HG02588 (cell line): ENCODE results near the gene PCDH9.

Experiments
- ATAC-seq: cut with Tn5 transposase; IDR thresholded peaks from one replicate; pipeline ENCODE4 v1.9.1; 2021; ENCODE audit warnings: mild to moderate bottlenecking, moderate library complexity; ENCODE audit not compliant: unreplicated experiment

Gene PCDH9

DNA sequence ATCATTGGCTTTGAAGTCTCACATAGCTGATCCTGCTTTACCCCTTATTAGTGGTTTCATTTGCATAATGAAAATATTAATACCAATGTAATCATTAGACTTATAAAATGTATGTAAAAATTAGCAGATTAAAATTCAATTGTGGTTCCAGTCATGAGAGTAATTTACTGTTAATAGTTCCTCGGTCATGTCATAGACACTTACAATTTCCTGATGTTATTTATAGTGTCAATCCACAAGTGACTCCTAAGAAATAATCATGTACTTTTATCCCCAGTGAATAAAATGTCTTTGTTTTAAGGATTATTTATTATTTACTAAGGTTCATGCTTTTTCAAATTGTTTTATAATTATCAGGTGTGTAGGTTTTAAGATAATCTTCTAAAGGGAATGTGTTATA is 138.5 kb downstream of the PCDH9 start:
- ATAC-seq = no peak

DNA sequence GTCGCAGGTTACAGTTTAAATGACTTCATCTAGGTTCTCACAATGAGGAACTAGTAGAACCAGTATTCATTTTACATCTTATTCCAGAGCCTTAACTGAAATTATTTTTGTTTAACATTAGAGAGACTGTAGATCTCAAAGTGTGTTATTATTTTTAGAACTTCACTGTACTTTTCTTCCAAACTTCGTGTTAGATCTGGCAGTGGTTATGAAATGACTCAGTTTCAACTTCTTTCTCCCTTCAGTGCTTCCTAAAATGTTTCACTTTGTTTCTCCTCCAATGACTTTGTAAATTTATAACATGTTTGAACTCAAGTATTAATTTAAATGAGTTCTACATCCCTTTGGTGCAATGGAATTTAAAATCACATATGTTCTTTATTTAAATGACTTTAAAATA is 139.3 kb downstream of the PCDH9 start:
- no peak for ATAC-seq

DNA sequence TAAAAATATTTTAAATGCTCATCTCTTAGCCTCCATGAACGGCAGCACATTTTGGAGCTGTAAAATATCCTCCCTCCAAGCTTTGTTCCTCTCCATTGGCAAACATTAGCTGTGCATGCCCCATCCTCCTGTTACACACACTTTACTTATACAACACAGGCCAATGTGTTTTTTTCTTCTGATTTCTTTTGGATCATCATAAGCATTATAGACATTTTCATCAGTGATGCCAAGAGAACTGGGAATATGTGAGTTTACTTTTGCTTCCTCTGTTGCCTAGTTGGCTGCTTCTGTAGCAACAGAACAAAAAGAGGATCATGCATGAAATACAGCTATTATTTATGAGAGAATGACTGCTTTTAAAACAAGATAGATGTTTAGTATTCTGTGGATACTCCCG is 142.6 kb downstream of the PCDH9 start:
- ATAC-seq = no peak

DNA sequence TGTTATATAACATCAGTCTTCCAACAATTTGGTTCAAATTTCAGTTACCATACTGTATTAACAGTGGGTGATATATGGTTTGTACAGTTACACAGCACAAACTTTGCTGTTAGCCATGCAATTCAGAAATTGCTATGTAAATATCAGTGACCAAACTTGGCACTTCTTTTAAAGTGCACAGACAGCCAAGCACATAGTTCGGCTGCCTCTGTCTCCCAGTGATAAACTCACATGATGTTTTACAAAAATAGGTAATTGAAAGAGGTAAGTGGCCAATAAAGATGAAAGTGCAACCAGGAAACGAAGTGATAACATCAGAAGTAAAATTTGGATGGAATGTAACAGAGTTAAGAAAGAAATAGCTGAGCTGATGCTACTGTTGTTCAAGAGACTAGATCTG is 143.9 kb downstream of the PCDH9 start:
- no peak for ATAC-seq

- ATAC-seq = no peak
Observed at GRCh38 chr13:67084066-67084465, 146.1 kb downstream of the PCDH9 start.

GRCh38 chr13:67083519-67083918 is 146.6 kb downstream of the PCDH9 start:
- no peak for ATAC-seq

- no peak for ATAC-seq
Observed at GRCh38 chr13:67080351-67080750, 149.8 kb downstream of the PCDH9 start.

DNA sequence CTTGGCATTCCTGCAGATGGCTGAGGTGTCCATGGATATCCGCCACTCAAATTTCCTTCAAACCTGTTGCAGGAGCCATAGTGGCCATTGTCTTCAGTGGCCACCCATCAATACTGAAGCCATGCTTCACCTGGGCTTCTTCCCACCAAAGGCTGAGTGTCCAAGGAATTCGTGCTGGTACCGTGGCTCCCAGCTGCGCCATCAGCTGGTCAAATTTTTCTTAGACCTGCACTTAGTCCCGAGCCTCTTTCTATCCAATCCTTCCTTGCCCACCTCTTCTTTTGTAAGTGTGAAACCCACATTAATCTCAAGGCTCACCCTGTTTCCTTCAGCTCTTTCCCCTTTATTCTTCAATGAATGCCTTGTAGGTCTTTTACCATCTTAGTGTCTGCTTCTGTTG is 152.1 kb downstream of the PCDH9 start:
- ATAC-seq = no peak

DNA sequence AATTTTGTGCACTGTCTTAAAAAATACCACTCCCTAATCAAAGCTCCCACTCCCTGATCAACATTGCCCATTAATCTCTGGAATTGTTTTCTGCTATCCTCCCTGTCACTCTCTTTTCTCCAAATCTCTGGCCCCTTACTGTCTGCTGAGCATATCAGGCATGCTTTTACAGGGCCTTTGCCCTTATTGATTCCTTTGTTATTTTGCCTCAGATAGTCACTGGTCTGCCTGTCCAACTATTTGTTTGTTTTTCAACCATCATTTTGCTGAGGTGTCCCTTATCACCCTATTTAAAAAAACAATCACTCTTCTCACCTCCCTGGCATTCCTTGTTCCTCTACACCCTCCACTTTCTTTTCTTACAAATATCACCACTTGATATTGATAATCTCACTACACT is 153.0 kb downstream of the PCDH9 start:
- no peak for ATAC-seq

DNA sequence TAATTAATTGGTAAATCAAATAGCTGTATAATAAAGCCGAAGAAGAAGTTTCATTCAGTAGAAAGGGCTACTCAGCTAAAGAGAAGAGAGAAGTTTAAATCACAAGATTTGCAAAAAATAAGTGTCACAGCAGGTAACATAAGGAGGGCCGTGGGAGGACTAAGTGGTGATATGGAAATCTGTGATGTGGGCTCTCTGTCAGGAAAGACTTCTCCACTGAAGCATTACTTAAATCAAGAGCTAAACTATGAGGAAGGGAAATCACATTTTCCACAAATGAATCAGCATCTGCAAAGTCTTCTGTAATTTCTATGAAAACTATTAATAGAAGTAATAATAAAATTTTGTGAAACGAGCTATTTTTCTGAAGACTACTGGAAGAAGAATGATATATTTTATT is 153.8 kb downstream of the PCDH9 start:
- ATAC-seq = no peak

- ATAC-seq = no peak
Observed at GRCh38 chr13:67075239-67075638, 154.9 kb downstream of the PCDH9 start.

GRCh38 chr13:67071918-67072598 is 158.1 kb downstream of the PCDH9 start:
- ATAC-seq = no peak

GRCh38 chr13:67070306-67070705 is 159.8 kb downstream of the PCDH9 start:
- no peak for ATAC-seq

GRCh38 chr13:67069117-67069767 is 160.9 kb downstream of the PCDH9 start:
- ATAC-seq = no peak

DNA sequence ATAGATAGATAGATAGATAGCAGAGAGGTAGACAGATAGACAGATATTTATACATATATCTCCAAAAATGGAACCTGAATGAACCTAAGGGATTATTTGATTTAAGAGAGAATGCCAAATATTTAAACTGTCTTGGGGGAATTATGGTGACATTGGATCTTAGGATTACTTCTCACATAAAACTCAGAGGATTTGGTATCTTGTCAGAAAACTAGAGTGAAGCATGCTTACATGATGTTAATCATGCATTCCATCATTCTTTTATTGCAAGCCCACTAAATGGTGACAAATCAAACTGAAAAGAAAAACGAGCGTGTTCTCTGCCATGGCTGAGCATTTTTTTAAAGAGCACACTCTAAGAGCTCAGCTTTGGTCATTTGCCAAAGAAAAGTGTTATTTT is 165.2 kb downstream of the PCDH9 start:
- ATAC-seq = no peak

- no peak for ATAC-seq
Observed at GRCh38 chr13:67063036-67063435, 167.1 kb downstream of the PCDH9 start.

DNA sequence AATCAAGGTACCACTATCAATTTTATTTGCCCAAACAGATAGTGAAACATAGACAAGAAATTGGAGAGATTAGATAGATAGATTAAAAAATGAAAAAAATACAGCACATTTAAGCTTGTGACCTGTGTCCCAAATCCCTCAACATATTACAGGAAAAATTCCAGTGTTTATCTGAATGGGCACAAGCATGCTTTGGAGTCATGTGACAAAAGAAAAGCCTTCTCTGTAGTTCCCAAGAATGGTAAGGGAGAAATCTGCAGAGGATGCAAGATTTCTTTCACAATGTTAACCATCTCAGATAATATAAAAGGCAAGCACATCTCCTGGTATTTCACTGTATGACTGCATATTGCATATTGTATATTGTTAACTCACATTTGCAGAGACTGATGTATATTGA is 168.0 kb downstream of the PCDH9 start:
- ATAC-seq = no peak

- no peak for ATAC-seq
Observed at GRCh38 chr13:67061750-67062149, 168.4 kb downstream of the PCDH9 start.

GRCh38 chr13:67052550-67053490 is 177.3 kb downstream of the PCDH9 start:
- no peak for ATAC-seq

DNA sequence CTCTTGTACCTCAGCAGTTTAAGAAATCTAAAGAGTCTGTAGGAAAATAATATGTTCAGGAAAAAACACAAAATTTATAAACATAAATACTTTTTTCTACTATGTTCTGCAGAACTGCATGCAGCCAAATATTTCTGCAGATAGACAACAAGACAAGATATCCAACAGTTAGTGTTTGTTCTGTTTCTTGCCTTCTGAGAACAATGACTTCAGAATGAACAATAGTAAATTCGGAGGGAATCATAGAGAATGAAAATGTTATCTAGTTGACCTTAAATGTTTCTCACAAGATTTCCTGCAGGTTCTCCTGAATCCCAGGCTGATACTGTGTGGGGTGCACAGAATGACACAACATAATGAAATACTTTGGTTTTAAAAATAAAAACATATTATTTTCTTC is 180.4 kb downstream of the PCDH9 start:
- ATAC-seq = no peak

DNA sequence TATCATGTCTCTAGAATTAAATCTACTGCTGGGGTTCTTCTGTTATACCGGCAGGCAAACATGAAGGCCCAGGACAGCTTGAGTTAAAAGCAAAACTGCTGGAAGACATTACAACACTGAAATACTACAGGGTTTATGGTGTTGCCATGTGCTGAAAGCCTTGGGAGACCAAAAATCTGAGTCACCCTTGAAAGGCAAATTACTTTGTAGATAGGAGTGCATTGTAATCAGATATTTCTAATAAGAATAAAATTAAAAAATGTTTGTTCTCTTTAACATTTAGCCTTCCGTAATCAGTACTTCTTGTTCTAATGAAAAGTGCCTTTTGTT is 181.3 kb downstream of the PCDH9 start:
- no peak for ATAC-seq
